Measurements from ENCODE around the gene CPNE5.

Gene CPNE5

GRCh38 chr6:36793913-36794712, 45.1 kb downstream of the CPNE5 start:
- no peak for DNase-seq (ENCODE audit: insufficient read length)
- no peak for TF ChIP-seq POLR2AphosphoS5 (IDR thresholded peaks at IDR 0.05; ENCODE audit: low read depth, low read length)
- TF ChIP-seq POLR2A (IDR thresholded peaks at IDR 0.05; ENCODE audit: low read depth, low read length): no peak
- TF ChIP-seq TAF1 (IDR thresholded peaks at IDR 0.05; ENCODE audit: borderline replicate concordance, low read depth, low read length): no peak
- FAIRE-seq: peak; percentile 24

GRCh38 chr6:36793296-36793912, 45.8 kb downstream of the CPNE5 start:
- TF ChIP-seq POLR2A (IDR thresholded peaks at IDR 0.05; ENCODE audit: low read depth, low read length): no peak
- TF ChIP-seq TAF1 (IDR thresholded peaks at IDR 0.05; ENCODE audit: borderline replicate concordance, low read depth, low read length): no peak
- TF ChIP-seq POLR2AphosphoS5 (IDR thresholded peaks at IDR 0.05; ENCODE audit: low read depth, low read length): no peak
- FAIRE-seq: no peak
- no peak for DNase-seq (ENCODE audit: insufficient read length)

- DNase-seq (ENCODE audit: insufficient read length) (no peak), FAIRE-seq (no peak)
- TF ChIP-seq TAF1 (IDR thresholded peaks at IDR 0.05; ENCODE audit: borderline replicate concordance, low read depth, low read length) (no peak), POLR2A (IDR thresholded peaks at IDR 0.05; ENCODE audit: low read depth, low read length) (no peak), POLR2AphosphoS5 (IDR thresholded peaks at IDR 0.05; ENCODE audit: low read depth, low read length) (no peak)
Measured at GRCh38 chr6:36791521-36792135, 47.6 kb downstream of the CPNE5 start.

GRCh38 chr6:36791085-36791484, 48.2 kb downstream of the CPNE5 start:
- no peak for TF ChIP-seq POLR2AphosphoS5 (IDR thresholded peaks at IDR 0.05; ENCODE audit: low read depth, low read length)
- TF ChIP-seq POLR2A (IDR thresholded peaks at IDR 0.05; ENCODE audit: low read depth, low read length): no peak
- no peak for TF ChIP-seq TAF1 (IDR thresholded peaks at IDR 0.05; ENCODE audit: borderline replicate concordance, low read depth, low read length)
- DNase-seq (ENCODE audit: insufficient read length): no peak
- no peak for FAIRE-seq

GRCh38 chr6:36788768-36789167, 50.5 kb downstream of the CPNE5 start:
- TF ChIP-seq TAF1 (IDR thresholded peaks at IDR 0.05; ENCODE audit: borderline replicate concordance, low read depth, low read length) (no peak), POLR2AphosphoS5 (IDR thresholded peaks at IDR 0.05; ENCODE audit: low read depth, low read length) (no peak), POLR2A (IDR thresholded peaks at IDR 0.05; ENCODE audit: low read depth, low read length) (no peak)
- FAIRE-seq (no peak), DNase-seq (ENCODE audit: insufficient read length) (no peak)

- DNase-seq (ENCODE audit: insufficient read length) (no peak), FAIRE-seq (no peak)
- TF ChIP-seq TAF1 (IDR thresholded peaks at IDR 0.05; ENCODE audit: borderline replicate concordance, low read depth, low read length) (no peak), POLR2A (IDR thresholded peaks at IDR 0.05; ENCODE audit: low read depth, low read length) (no peak), POLR2AphosphoS5 (IDR thresholded peaks at IDR 0.05; ENCODE audit: low read depth, low read length) (no peak)
Measured at GRCh38 chr6:36788186-36788585, 51.1 kb downstream of the CPNE5 start.

GRCh38 chr6:36787210-36787609, 52.0 kb downstream of the CPNE5 start:
- no peak for FAIRE-seq
- TF ChIP-seq POLR2AphosphoS5 (IDR thresholded peaks at IDR 0.05; ENCODE audit: low read depth, low read length) (no peak), TAF1 (IDR thresholded peaks at IDR 0.05; ENCODE audit: borderline replicate concordance, low read depth, low read length) (no peak), POLR2A (IDR thresholded peaks at IDR 0.05; ENCODE audit: low read depth, low read length) (no peak)
- no peak for DNase-seq (ENCODE audit: insufficient read length)

- no peak for DNase-seq (ENCODE audit: insufficient read length)
- TF ChIP-seq POLR2A (IDR thresholded peaks at IDR 0.05; ENCODE audit: low read depth, low read length) (no peak), POLR2AphosphoS5 (IDR thresholded peaks at IDR 0.05; ENCODE audit: low read depth, low read length) (no peak), TAF1 (IDR thresholded peaks at IDR 0.05; ENCODE audit: borderline replicate concordance, low read depth, low read length) (no peak)
- no peak for FAIRE-seq
Measured at GRCh38 chr6:36786055-36786675, 53.1 kb downstream of the CPNE5 start.

- TF ChIP-seq POLR2A (IDR thresholded peaks at IDR 0.05; ENCODE audit: low read depth, low read length) (no peak), TAF1 (IDR thresholded peaks at IDR 0.05; ENCODE audit: borderline replicate concordance, low read depth, low read length) (no peak), POLR2AphosphoS5 (IDR thresholded peaks at IDR 0.05; ENCODE audit: low read depth, low read length) (no peak)
- no peak for FAIRE-seq
Measured at GRCh38 chr6:36784376-36784636, 54.9 kb downstream of the CPNE5 start.

GRCh38 chr6:36783603-36784375, 55.5 kb downstream of the CPNE5 start:
- FAIRE-seq: no peak
- no peak for TF ChIP-seq TAF1 (IDR thresholded peaks at IDR 0.05; ENCODE audit: borderline replicate concordance, low read depth, low read length)
- no peak for TF ChIP-seq POLR2AphosphoS5 (IDR thresholded peaks at IDR 0.05; ENCODE audit: low read depth, low read length)
- no peak for TF ChIP-seq POLR2A (IDR thresholded peaks at IDR 0.05; ENCODE audit: low read depth, low read length)
- DNase-seq (ENCODE audit: insufficient read length): no peak

More at GRCh38 chr6:36784376-36784636, 54.9 kb downstream of the CPNE5 start:
- DNase-seq (ENCODE audit: insufficient read length): no peak

- DNase-seq (ENCODE audit: insufficient read length) (no peak), FAIRE-seq (no peak)
- TF ChIP-seq TAF1 (IDR thresholded peaks at IDR 0.05; ENCODE audit: borderline replicate concordance, low read depth, low read length): no peak
- no peak for TF ChIP-seq POLR2A (IDR thresholded peaks at IDR 0.05; ENCODE audit: low read depth, low read length)
- no peak for TF ChIP-seq POLR2AphosphoS5 (IDR thresholded peaks at IDR 0.05; ENCODE audit: low read depth, low read length)
Measured at GRCh38 chr6:36781669-36782068, 57.6 kb downstream of the CPNE5 start.
